Placental epithelial cell (primary cell): Measurements from ENCODE around the gene CFAP157. TPM values are rescaled to one million over a fixed set of nuclear protein-coding genes. Genes with fewer than 3 reads are reported as not detected.

Experiments used
- total RNA-seq: library from RNA; depleted of rRNA; stranded (reverse); fragments of >200 nt; gene quantifications from 2 replicates; pipeline ENCODE4 v1.2.3, GENCODE V29; 2012

Gene CFAP157
- under 0.01 TPM in 1 of 2 replicates, not detected in the other for total RNA-seq

DNA sequence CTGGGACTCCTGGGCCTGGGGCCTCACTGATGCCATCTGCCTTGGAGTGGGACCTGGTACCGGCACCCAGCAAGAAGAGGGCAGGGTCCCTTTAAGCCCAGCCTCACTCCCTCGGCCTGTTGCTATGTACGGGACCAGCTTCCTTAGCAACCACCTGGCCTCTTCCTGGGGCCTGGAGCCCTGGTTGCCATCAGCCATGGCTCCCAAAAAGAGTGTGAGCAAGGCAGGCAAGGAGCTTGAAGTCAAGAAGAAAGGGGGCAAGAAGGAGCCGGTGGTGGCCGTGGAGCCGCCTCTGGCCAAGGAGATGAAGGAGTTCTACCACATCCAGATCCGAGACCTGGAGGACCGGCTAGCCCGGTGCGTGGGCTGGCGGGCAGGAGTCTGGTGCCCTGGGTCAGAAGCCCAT, at the start of gene CFAP157:
TSS of gene CFAP157 (plus strand) at position 153 of the 406 bp plus-strand sequence. CDS start at position 197, 44 bp downstream.

GRCh38 chr9:127715470-127716337, 8.9 kb downstream of the CFAP157 start, which contains the start of the genes PTRH1 and TTC16:
PTRH1 (minus strand) TSS chr9:127715663; CDS start chr9:127715639, 24 bp downstream.
TTC16 (plus strand) TSS chr9:127716079; CDS start chr9:127716146, 67 bp downstream.

DNA sequence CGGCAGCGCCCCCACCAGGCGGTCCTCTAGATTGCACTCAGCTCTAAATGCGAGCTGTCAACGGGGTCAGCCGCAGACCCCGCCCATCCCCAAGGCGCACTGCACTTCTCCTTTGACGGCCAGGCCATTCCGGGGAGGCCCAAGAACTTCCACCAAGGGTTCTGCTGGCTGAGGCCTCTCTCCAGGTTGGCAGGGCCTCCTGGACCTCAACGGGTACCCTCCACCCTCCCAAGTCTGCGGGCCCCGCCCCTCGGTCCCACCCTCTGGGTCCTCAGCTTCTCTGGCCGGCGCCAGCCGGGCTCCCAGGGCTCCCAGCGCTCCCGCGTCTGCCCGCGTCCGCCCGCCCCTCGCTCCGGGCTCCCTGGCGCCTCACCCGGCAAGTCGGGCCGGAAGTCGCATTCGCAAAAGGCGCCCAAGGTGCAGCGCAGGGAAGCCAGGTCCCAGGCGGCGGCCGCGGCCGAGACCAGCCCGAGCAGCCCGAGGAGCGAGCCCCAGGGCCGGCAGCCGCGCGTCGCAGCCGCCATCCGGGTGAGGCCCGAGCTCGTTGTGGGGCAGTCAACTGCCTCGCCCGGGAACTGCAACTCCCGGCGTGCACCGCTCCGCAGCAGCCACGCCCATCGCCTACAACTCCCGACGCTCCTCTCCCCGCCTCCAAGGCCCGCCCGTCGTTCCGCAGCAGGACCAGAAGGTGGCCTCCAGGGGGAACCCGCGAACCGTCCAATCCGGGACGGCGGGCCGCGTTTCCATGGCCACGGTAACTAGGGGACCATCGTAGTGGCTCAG, 28.1 kb downstream of the CFAP157 start, which contains the start of gene TOR2A:
TSS of gene TOR2A (minus strand) at position 548 of the 783 bp plus-strand sequence. CDS start at position 524, 24 bp downstream.

Other genes with a start within 250 kb of the CFAP157 start
- gene STXBP1, start 94.7 kb upstream of the CFAP157 start, total RNA-seq, result 11.0 and 16.6 TPM in 2 replicates
- 7.2 and 9.4 TPM in 2 replicates for gene PTRH1, start 8.7 kb downstream of the CFAP157 start, total RNA-seq
- gene TTC16, start 9.1 kb downstream of the CFAP157 start, total RNA-seq, result not detected in 2 replicates
- 5.1 and 9.4 TPM in 2 replicates for gene TOR2A, start 28.3 kb downstream of the CFAP157 start, total RNA-seq
- under 0.01 and 0.43 TPM in 2 replicates for gene SH2D3C, start 71.7 kb downstream of the CFAP157 start, total RNA-seq
- 33.0 and 61.7 TPM in 2 replicates for gene CDK9, start 79.0 kb downstream of the CFAP157 start, total RNA-seq
- 41.6 and 47.3 TPM in 2 replicates for gene FPGS, start 95.9 kb downstream of the CFAP157 start, total RNA-seq
- gene ENG, start 147.7 kb downstream of the CFAP157 start, total RNA-seq, result 4.3 and 7.5 TPM in 2 replicates
- 12.2 and 43.2 TPM in 2 replicates for gene AK1, start 170.7 kb downstream of the CFAP157 start, total RNA-seq
- gene ST6GALNAC6, start 192.6 kb downstream of the CFAP157 start, total RNA-seq, result 20.0 and 28.7 TPM in 2 replicates
- 12.6 and 28.2 TPM in 2 replicates for gene ST6GALNAC4, start 210.1 kb downstream of the CFAP157 start, total RNA-seq
- 8.6 and 15.3 TPM in 2 replicates for gene PIP5KL1, start 223.8 kb downstream of the CFAP157 start, total RNA-seq
- gene DPM2, start 230.9 kb downstream of the CFAP157 start, total RNA-seq, result 12.6 and 21.1 TPM in 2 replicates